K562 (cell line): ENCODE results near the gene CLDN5. TPM values are rescaled to one million over a fixed set of nuclear protein-coding genes. Genes with fewer than 3 reads are reported as not detected.
A peak's percentile ranks its signal among the peaks of the same experiment; 100 is the strongest.

Experiments
- ATAC-seq: fragments of 200-7000 bp; cut with Tn5 transposase; 3 replicates; pipeline ENCODE4 v1.9.1; 2020; ENCODE audit warnings: moderate library complexity
- BruUV-seq: library from RNA; stranded (reverse); fragments of 400-500 nt; replicated peaks from 2 replicates; lab custom pipeline; 2021; lab: Mats Ljungman, UMichigan
- CTCF ChIA-PET: fragments of 300-600 bp; formaldehyde crosslinking; extraction: SDS; loops from one replicate; lab custom pipeline; 2021; ENCODE audit warnings: low intra/inter-chr PET ratio; lab: Yijun Ruan, JAX
- POLR2A ChIA-PET: fragments of 300-600, 350-650 bp; sonication (Branson Sonifier 250); formaldehyde crosslinking; extraction: SDS; loops from one replicate; lab custom pipeline; 2021; ENCODE audit warnings: antibody characterized with exemption, inconsistent platforms; lab: Yijun Ruan, JAX
- DNase-seq, 4 experiments: peaks; one replicate each; pipeline versions ENCODE4 v3.0.0 to v3.0.0-alpha.2; 2011 to 2018; ENCODE audit warnings: low spot score in 3 of 4, mixed read lengths in 3 of 4; ENCODE audit errors: extremely low read depth in 1 of 4
- FAIRE-seq: peaks from 2 replicates; lab custom pipeline; 2011; peaks lifted over from hg19 to GRCh38; lab: Jason Lieb, UNC
- H2AFZ ChIP-seq: 2 replicates; pipeline ENCODE4 v1.6.0; 2011; ENCODE audit warnings: low read depth, low read length, control low read depth, inconsistent platforms
- H3K27ac ChIP-seq: fragments of 200-600 bp; 3 replicates; pipeline ENCODE4 v1.8.0; 2011; ENCODE audit warnings: low read depth, mild to moderate bottlenecking, control low read depth, inconsistent platforms, low read length, moderate library complexity, mixed read lengths; ENCODE audit errors: extremely low read depth
- H3K27me3 ChIP-seq, 2 experiments: fragments of 300-600 bp in 1 of 2; 2 replicates in 1 of 2; 3 replicates in 1 of 2; pipeline versions ENCODE4 v1.6.0 to v1.8.0; 2011; ENCODE audit warnings: inconsistent platforms in 2 of 2, low read length in 2 of 2, mild to moderate bottlenecking in 1 of 2, mixed read lengths in 1 of 2, moderate library complexity in 1 of 2; ENCODE audit not compliant: control insufficient read depth in 2 of 2, insufficient read depth in 2 of 2
- H3K36me3 ChIP-seq: fragments of 300-600 bp; 3 replicates; pipeline ENCODE4 v1.8.0; 2011; ENCODE audit warnings: mild to moderate bottlenecking, low read length, inconsistent platforms; ENCODE audit not compliant: control insufficient read depth, insufficient read depth
- H3K4me1 ChIP-seq, 2 experiments: fragments of 200-600 bp in 1 of 2; replicated peaks in 1 of 2; 2 replicates in 1 of 2; 3 replicates in 1 of 2; pipeline versions ENCODE4 v1.5.1 to v1.8.0; 2011; ENCODE audit warnings: inconsistent platforms in 2 of 2, low read length in 2 of 2, mild to moderate bottlenecking in 1 of 2, mixed read lengths in 1 of 2, moderate library complexity in 1 of 2; ENCODE audit not compliant: control insufficient read depth in 2 of 2, insufficient read depth in 2 of 2
- H3K4me2 ChIP-seq: 2 replicates; pipeline ENCODE4 v1.6.1; 2011; ENCODE audit warnings: low read length, control low read depth, inconsistent platforms, mixed read lengths; ENCODE audit not compliant: insufficient read depth
- H3K4me3 ChIP-seq: fragments of 200-600 bp; sonication (generic), shearing (Covaris generic); 2 replicates; pipeline ENCODE4 v1.5.1; 2016; ENCODE audit warnings: control low read depth, inconsistent platforms
- H3K79me2 ChIP-seq: fragments of 200-600 bp; 3 replicates; pipeline ENCODE4 v1.8.0; 2011; ENCODE audit warnings: low read length, inconsistent platforms; ENCODE audit not compliant: control insufficient read depth, insufficient read depth
- H3K9ac ChIP-seq, 2 experiments: 2 replicates each; pipeline versions ENCODE4 v1.6.0 to v1.6.1; 2011; ENCODE audit warnings: low read depth in 2 of 2, low read length in 2 of 2, control low read depth in 1 of 2, inconsistent platforms in 1 of 2, mild to moderate bottlenecking in 1 of 2, mixed read lengths in 1 of 2; ENCODE audit not compliant: insufficient read depth in 1 of 2
- H3K9me1 ChIP-seq: one replicate; pipeline ENCODE4 v1.6.0; 2011; ENCODE audit warnings: inconsistent platforms, mild to moderate bottlenecking, low read length, moderate library complexity; ENCODE audit not compliant: control insufficient read depth, insufficient read depth
- H3K9me3 ChIP-seq: replicated peaks from 2 replicates; pipeline ENCODE4 v1.5.1; 2011; ENCODE audit warnings: low read depth, low read length, inconsistent platforms; ENCODE audit not compliant: control insufficient read depth, insufficient read depth
- H4K20me1 ChIP-seq: replicated peaks from 2 replicates; pipeline ENCODE4 v1.6.1; 2011; ENCODE audit warnings: low read length, inconsistent platforms, mixed read lengths; ENCODE audit not compliant: control insufficient read depth, insufficient read depth
- CEBPG ChIP-seq, 3 experiments: fragments of 200-800 bp in 1 of 3; sonication (Bioruptor generic) in 1 of 3; sonication (generic) in 1 of 3; formaldehyde crosslinking in 1 of 3; IDR thresholded peaks in 2 of 3; conservative IDR thresholded peaks in 1 of 3; 2 replicates each; pipeline versions ENCODE4 v1.6.1 to v1.8.0; 2016 to 2022; ENCODE audit warnings: missing compliant biosample characterization in 2 of 3, missing genetic modification characterization in 2 of 3, mild to moderate bottlenecking in 1 of 3, missing genetic modification reagents in 1 of 3
- ELF4 ChIP-seq: fragments of 450-650 bp; formaldehyde crosslinking; IDR thresholded peaks from 2 replicates; pipeline ENCODE4 v1.4.0; 2022; ENCODE audit warnings: missing genetic modification characterization
- JUN ChIP-seq, 2 experiments: sonication (generic) in 1 of 2; formaldehyde crosslinking in 1 of 2; IDR thresholded peaks; 2 replicates each; pipeline versions ENCODE4 v1.6.1 to v1.8.0; 2012 to 2022; ENCODE audit warnings: borderline replicate concordance in 2 of 2, mild to moderate bottlenecking in 2 of 2, improper control_type of control experiment in 1 of 2, low read depth in 1 of 2, low read length in 1 of 2, missing genetic modification reagents in 1 of 2
- MYNN ChIP-seq, 2 experiments: sonication (generic); formaldehyde crosslinking in 1 of 2; IDR thresholded peaks; 2 replicates each; pipeline versions ENCODE4 v1.5.0 to v1.6.1; 2016 to 2020; ENCODE audit warnings: antibody characterized with exemption in 1 of 2, missing genetic modification reagents in 1 of 2
- NCOA4 ChIP-seq: fragments of 450-650 bp; IDR thresholded peaks from 2 replicates; pipeline ENCODE4 v1.6.1; 2018; ENCODE audit warnings: mild to moderate bottlenecking; ENCODE audit not compliant: partially characterized antibody
- WGBS: fragments of 100-300 bp; shearing (Covaris generic); methylation state at CpG from one replicate; pipeline ENCODE4 v1.1.6; 2016; ENCODE audit warnings: low coverage, mixed read lengths; ENCODE audit not compliant: insufficient coverage; ENCODE audit errors: missing lambda C conversion rate; 5-methylcytosine and 5-hydroxymethylcytosine counted together
- in situ Hi-C: fragments of 300-500 bp; cut with MboI; formaldehyde crosslinking; loops from 4 replicates; pipeline ENCODE4 v1.15.0; 2018; ENCODE audit warnings: inconsistent platforms, mixed read lengths
- intact Hi-C: fragments of 100-400 bp; cut with micrococcal nuclease; formaldehyde crosslinking; loops from 2 replicates; pipeline ENCODE4 v1.14.2; 2022
- polyA plus RNA-seq, 8 experiments: library from polyadenylated mRNA; depleted of rRNA in 4 of 8; stranded (reverse) in 5 of 8; unstranded in 3 of 8; fragments of >200 nt; fragmentation: Nextera tagmentation in 2 of 8; fragmentation: Illumina TruSeq in 1 of 8; extraction: Ambion mirVana in 2 of 8; extraction: Trizol in 1 of 8; gene quantifications; 2 replicates each; pipeline versions ENCODE4 v1.2.1 to v1.2.3, GENCODE V29; 2011 to 2014; ENCODE audit warnings: inconsistent platforms in 1 of 8, missing spikeins in 1 of 8
- total RNA-seq, 7 experiments: library from RNA; depleted of rRNA in 6 of 7; stranded (reverse); fragments of >200 nt in 6 of 7; fragmentation: Illumina TruSeq in 2 of 7; extraction: Trizol in 2 of 7; gene quantifications; 2 replicates each; pipeline versions ENCODE4 v1.2.1 to v1.2.3, GENCODE V29; 2011 to 2021; ENCODE audit warnings: low replicate concordance in 1 of 7
- TF ChIP-seq, protein P1 (sequence below): sonication (generic); formaldehyde crosslinking; IDR thresholded peaks from 2 replicates; pipeline ENCODE4 v1.9.0; 2022; ENCODE audit warnings: mild to moderate bottlenecking, missing genetic modification reagents
- TF ChIP-seq, protein P2 (sequence below): sonication (generic); formaldehyde crosslinking; IDR thresholded peaks from 2 replicates; pipeline ENCODE4 v1.9.0; 2022; ENCODE audit warnings: mild to moderate bottlenecking, missing genetic modification reagents
- TF ChIP-seq, protein P3 (sequence below): fragments of 450-650 bp; formaldehyde crosslinking; conservative IDR thresholded peaks from 2 replicates; pipeline ENCODE4 v1.4.0; 2022; ENCODE audit warnings: mild to moderate bottlenecking, missing genetic modification characterization
- TF ChIP-seq, protein P4 (sequence below): fragments of 450-650 bp; formaldehyde crosslinking; IDR thresholded peaks from 2 replicates; pipeline ENCODE4 v1.4.0; 2022; ENCODE audit warnings: missing genetic modification characterization

CLDN5 gene
- total and polyA plus RNA-seq, 9 of the 15 experiments (the other 6 are each of a cell fraction or from before 2014, with no cell fraction given), result 0.20 TPM; not detected in 8

DNA sequence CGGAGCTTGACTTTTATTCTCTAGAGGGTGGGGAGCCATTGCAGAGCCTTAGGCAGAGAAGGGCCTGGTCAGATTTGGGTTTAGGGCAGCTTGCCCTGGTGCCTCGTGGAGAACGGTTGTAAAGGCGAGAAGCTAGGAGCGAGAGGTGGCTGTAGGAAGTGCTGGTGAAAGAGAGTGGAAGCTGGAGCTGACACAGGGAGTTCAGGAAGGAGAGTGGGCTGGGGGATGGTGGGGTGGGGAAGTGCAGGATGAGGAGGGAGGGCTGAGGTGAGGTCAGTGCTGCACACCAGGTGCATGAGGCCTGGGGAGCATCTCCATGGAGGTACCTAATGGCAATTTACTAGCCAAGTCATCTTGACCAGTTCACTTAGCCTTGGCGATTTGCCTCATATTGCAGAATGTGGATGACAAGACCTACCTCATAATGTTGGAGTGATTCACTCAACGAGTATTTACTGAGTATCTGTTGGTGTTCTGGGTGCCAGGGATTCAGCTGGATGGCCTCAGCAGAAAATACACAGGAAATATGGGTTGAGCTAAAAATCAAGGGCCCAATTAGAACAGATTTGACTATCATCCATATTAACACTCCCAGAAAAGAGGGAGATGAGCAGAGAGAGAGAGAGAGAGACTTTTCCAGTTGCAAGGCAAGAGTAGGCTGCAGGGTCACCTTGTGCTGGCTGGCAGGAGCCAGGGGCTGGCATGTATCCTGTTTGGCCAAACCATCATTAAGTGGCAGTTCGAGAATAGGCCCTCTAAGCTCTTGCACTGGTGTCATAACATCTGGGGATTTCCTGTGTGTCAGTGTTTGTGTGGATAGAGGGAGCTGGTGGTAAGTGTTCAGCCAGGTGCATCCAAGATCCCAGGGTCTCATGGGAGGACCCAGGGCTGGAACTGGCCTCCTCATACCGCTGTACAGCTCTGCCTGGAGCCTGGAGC, 44.4 kb upstream of the CLDN5 start:
- no peak overlapping the region for H2AFZ ChIP-seq
- H3K36me3 ChIP-seq, result no peaks in the 10 kb centered on the region
- intact Hi-C loops (no loop called here), in situ Hi-C loops (loop anchor here (25.0 kb wide), 1 partner anchor 1569 kb away; no protein-coding TSS in a partner anchor)
- H3K27me3 ChIP-seq, result peaks cover 68 to 69% of the 10 kb centered on the region in 2 experiments
- H4K20me1 ChIP-seq, result peaks cover 13% of the 10 kb centered on the region; the same call in 1 of the 2 replicates
- no peak overlapping the region for H3K27ac ChIP-seq
- H3K4me1 ChIP-seq, result peaks cover 0 to 8% of the 10 kb centered on the region in 2 experiments; a peak in 2 of 5 replicates
- no peaks in the 10 kb centered on the region for H3K79me2 ChIP-seq
- FAIRE-seq, result no peak
- H3K9me3 ChIP-seq, result 0 out of 2 replicates have a peak, but pooled peaks cover 3% of the 10 kb centered on the region
- ChIA-PET POLR2A (interaction anchor here (0.5 to 5.2 kb wide), 16 partner anchors 8 to 396 kb away, joined by 3 to 39 read pairs (median 4); no protein-coding TSS in a partner anchor), CTCF (interaction anchor here (0.6 kb wide), 1 partner anchor 610 kb away, joined by 3 read pairs; no protein-coding TSS in a partner anchor)
- H3K4me2 ChIP-seq, result no peak overlapping the region
- ATAC-seq, result no peak
- WGBS, result under 1% methylated on average over 9 of the region's 9 CpGs
- H3K9ac ChIP-seq, result no peak overlapping the region
- DNase-seq, result peak in 2 of 4 experiments; percentile 25 to 33
- H3K9me1 ChIP-seq, result peaks cover 7% of the 10 kb centered on the region
- no peak overlapping the region for H3K4me3 ChIP-seq
- BruUV-seq, result no TSS peak
- no peak for TF ChIP-seq MYNN (IDR thresholded peaks at IDR 0.05)
- peak; percentile 67; the same call in 1 of the 2 replicates for TF ChIP-seq MYNN (CRISPR knock-in tag; IDR thresholded peaks at IDR 0.05)
- TF ChIP-seq, protein P1, sequence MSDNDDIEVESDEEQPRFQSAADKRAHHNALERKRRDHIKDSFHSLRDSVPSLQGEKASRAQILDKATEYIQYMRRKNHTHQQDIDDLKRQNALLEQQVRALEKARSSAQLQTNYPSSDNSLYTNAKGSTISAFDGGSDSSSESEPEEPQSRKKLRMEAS (CRISPR knock-in tag), result 0 out of 2 replicates have a peak, but pooled peaks have one; percentile 17
- TF ChIP-seq, protein P2, sequence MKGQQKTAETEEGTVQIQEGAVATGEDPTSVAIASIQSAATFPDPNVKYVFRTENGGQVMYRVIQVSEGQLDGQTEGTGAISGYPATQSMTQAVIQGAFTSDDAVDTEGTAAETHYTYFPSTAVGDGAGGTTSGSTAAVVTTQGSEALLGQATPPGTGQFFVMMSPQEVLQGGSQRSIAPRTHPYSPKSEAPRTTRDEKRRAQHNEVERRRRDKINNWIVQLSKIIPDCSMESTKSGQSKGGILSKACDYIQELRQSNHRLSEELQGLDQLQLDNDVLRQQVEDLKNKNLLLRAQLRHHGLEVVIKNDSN (CRISPR knock-in tag), result peak; percentile 50
- no peak for TF ChIP-seq JUN (IDR thresholded peaks at IDR 0.05; ENCODE audit: borderline replicate concordance, low read depth, low read length)
- 0 out of 2 replicates have a peak, but pooled peaks have one; percentile 55 for TF ChIP-seq JUN (CRISPR knock-in tag; IDR thresholded peaks at IDR 0.05; ENCODE audit: borderline replicate concordance)
- TF ChIP-seq, protein P3, sequence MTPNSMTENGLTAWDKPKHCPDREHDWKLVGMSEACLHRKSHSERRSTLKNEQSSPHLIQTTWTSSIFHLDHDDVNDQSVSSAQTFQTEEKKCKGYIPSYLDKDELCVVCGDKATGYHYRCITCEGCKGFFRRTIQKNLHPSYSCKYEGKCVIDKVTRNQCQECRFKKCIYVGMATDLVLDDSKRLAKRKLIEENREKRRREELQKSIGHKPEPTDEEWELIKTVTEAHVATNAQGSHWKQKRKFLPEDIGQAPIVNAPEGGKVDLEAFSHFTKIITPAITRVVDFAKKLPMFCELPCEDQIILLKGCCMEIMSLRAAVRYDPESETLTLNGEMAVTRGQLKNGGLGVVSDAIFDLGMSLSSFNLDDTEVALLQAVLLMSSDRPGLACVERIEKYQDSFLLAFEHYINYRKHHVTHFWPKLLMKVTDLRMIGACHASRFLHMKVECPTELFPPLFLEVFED (CRISPR knock-in tag), result peak; percentile 62; the same call in 1 of the 2 replicates
- TF ChIP-seq CEBPG (CRISPR knock-in tag; IDR thresholded peaks at IDR 0.05), result 0 out of 2 replicates have a peak, but pooled peaks have one; percentile 5
- no peak for TF ChIP-seq CEBPG (tag; conservative IDR thresholded peaks at IDR 0.05 in 1 of 2, IDR thresholded peaks at IDR 0.05 in 1 of 2)
- TF ChIP-seq, protein P4, sequence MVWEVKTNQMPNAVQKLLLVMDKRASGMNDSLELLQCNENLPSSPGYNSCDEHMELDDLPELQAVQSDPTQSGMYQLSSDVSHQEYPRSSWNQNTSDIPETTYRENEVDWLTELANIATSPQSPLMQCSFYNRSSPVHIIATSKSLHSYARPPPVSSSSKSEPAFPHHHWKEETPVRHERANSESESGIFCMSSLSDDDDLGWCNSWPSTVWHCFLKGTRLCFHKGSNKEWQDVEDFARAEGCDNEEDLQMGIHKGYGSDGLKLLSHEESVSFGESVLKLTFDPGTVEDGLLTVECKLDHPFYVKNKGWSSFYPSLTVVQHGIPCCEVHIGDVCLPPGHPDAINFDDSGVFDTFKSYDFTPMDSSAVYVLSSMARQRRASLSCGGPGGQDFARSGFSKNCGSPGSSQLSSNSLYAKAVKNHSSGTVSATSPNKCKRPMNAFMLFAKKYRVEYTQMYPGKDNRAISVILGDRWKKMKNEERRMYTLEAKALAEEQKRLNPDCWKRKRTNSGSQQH (CRISPR knock-in tag), result 0 out of 2 replicates have a peak, but pooled peaks have one; percentile 35
- TF ChIP-seq ELF4, result 0 out of 2 replicates have a peak, but pooled peaks have one; percentile 50
- TF ChIP-seq NCOA4, result no peak
